ENCODE measurements around the gene VCAN.
A peak's percentile ranks its signal among the peaks of the same experiment; 100 is the strongest.
"Not testable (repeated sequence)": the region's sequence is repeated elsewhere in the genome, so short reads cannot be mapped to it uniquely, and the experiment has no call there.

VCAN gene

GRCh38 chr5:83471405-83472212 is at the start of gene VCAN:
VCAN (plus strand) TSS chr5:83471744; CDS start chr5:83483519, 11,775 bp downstream.
- H3K36me3 Mint-ChIP-seq (ENCODE audit: low read depth) = no peaks in the 10 kb centered on the region
- H3K4me1 Mint-ChIP-seq (ENCODE audit: low read depth) = peaks cover 37% of the 10 kb centered on the region
- H3K9me3 Mint-ChIP-seq = no peaks in the 10 kb centered on the region
- H3K27ac Mint-ChIP-seq = no peak within 1 kb of the TSS
- peak within 1 kb of the TSS; percentile 81 for H3K4me3 Mint-ChIP-seq
- peak; percentile 30 for DNase-seq
- peaks cover 91% of the 10 kb centered on the region for H3K27me3 Mint-ChIP-seq

- H3K27ac Mint-ChIP-seq = no peak overlapping the region
Measured at GRCh38 chr5:83422284-83422683, 49.3 kb upstream of the VCAN start.

GRCh38 chr5:83426855-83427254 is 44.7 kb upstream of the VCAN start:
- no peaks in the 10 kb centered on the region for H3K9me3 Mint-ChIP-seq
- no peaks in the 10 kb centered on the region for H3K27me3 Mint-ChIP-seq
- no peak overlapping the region for H3K4me3 Mint-ChIP-seq
- H3K4me1 Mint-ChIP-seq (ENCODE audit: low read depth) = no peaks in the 10 kb centered on the region
- H3K36me3 Mint-ChIP-seq (ENCODE audit: low read depth) = no peaks in the 10 kb centered on the region
- no peak for DNase-seq
- no peak overlapping the region for H3K27ac Mint-ChIP-seq

More at GRCh38 chr5:83422284-83422683, 49.3 kb upstream of the VCAN start:
- Mint-ChIP-seq H3K9me3 (peaks cover 2% of the 10 kb centered on the region), H3K4me3 (no peak overlapping the region), H3K27me3 (no peaks in the 10 kb centered on the region), H3K36me3 (ENCODE audit: low read depth) (no peaks in the 10 kb centered on the region), H3K4me1 (ENCODE audit: low read depth) (no peaks in the 10 kb centered on the region)
- no peak for DNase-seq

GRCh38 chr5:83428126-83428525 is 43.4 kb upstream of the VCAN start:
- no peak for DNase-seq
- H3K4me3 Mint-ChIP-seq = no peak overlapping the region
- no peaks in the 10 kb centered on the region for H3K9me3 Mint-ChIP-seq
- H3K27me3 Mint-ChIP-seq = no peaks in the 10 kb centered on the region
- no peaks in the 10 kb centered on the region for H3K4me1 Mint-ChIP-seq (ENCODE audit: low read depth)
- no peaks in the 10 kb centered on the region for H3K36me3 Mint-ChIP-seq (ENCODE audit: low read depth)
- no peak overlapping the region for H3K27ac Mint-ChIP-seq

GRCh38 chr5:83428890-83429289 is 42.7 kb upstream of the VCAN start:
- Mint-ChIP-seq H3K4me1 (ENCODE audit: low read depth) (no peaks in the 10 kb centered on the region), H3K4me3 (no peak overlapping the region), H3K27me3 (no peaks in the 10 kb centered on the region), H3K36me3 (ENCODE audit: low read depth) (no peaks in the 10 kb centered on the region), H3K9me3 (no peaks in the 10 kb centered on the region), H3K27ac (no peak overlapping the region)
- DNase-seq = no peak

- Mint-ChIP-seq H3K36me3 (ENCODE audit: low read depth) (no peaks in the 10 kb centered on the region), H3K4me3 (no peak overlapping the region), H3K27me3 (no peaks in the 10 kb centered on the region), H3K4me1 (ENCODE audit: low read depth) (no peaks in the 10 kb centered on the region), H3K27ac (no peak overlapping the region), H3K9me3 (no peaks in the 10 kb centered on the region)
- peak; percentile 55 for DNase-seq
Measured at GRCh38 chr5:83430130-83431010, 41.2 kb upstream of the VCAN start.

- H3K4me1 Mint-ChIP-seq (ENCODE audit: low read depth) = no peaks in the 10 kb centered on the region
- no peaks in the 10 kb centered on the region for H3K9me3 Mint-ChIP-seq
- no peaks in the 10 kb centered on the region for H3K36me3 Mint-ChIP-seq (ENCODE audit: low read depth)
- H3K27ac Mint-ChIP-seq = no peak overlapping the region
- H3K27me3 Mint-ChIP-seq = no peaks in the 10 kb centered on the region
- no peak overlapping the region for H3K4me3 Mint-ChIP-seq
- no peak for DNase-seq
Measured at GRCh38 chr5:83433891-83434290, 37.7 kb upstream of the VCAN start.

- H3K4me1 Mint-ChIP-seq (ENCODE audit: low read depth) = no peaks in the 10 kb centered on the region
- no peaks in the 10 kb centered on the region for H3K9me3 Mint-ChIP-seq
- no peak overlapping the region for H3K4me3 Mint-ChIP-seq
- H3K27me3 Mint-ChIP-seq = no peaks in the 10 kb centered on the region
- H3K36me3 Mint-ChIP-seq (ENCODE audit: low read depth) = no peaks in the 10 kb centered on the region
- no peak overlapping the region for H3K27ac Mint-ChIP-seq
- no peak for DNase-seq
Measured at GRCh38 chr5:83434946-83435345, 36.6 kb upstream of the VCAN start.

- no peak for DNase-seq
- Mint-ChIP-seq H3K27ac (no peak overlapping the region), H3K27me3 (no peaks in the 10 kb centered on the region), H3K4me3 (no peak overlapping the region), H3K9me3 (no peaks in the 10 kb centered on the region), H3K4me1 (ENCODE audit: low read depth) (no peaks in the 10 kb centered on the region), H3K36me3 (ENCODE audit: low read depth) (no peaks in the 10 kb centered on the region)
Measured at GRCh38 chr5:83436276-83436675, 35.3 kb upstream of the VCAN start.

- not testable (repeated sequence) for H3K27ac Mint-ChIP-seq; H3K36me3 Mint-ChIP-seq (ENCODE audit: low read depth); H3K9me3 Mint-ChIP-seq; H3K27me3 Mint-ChIP-seq; H3K4me1 Mint-ChIP-seq (ENCODE audit: low read depth); DNase-seq; H3K4me3 Mint-ChIP-seq
Measured at GRCh38 chr5:83437697-83438096, 33.8 kb upstream of the VCAN start.

GRCh38 chr5:83440826-83441225 is 30.7 kb upstream of the VCAN start:
- no peaks in the 10 kb centered on the region for H3K36me3 Mint-ChIP-seq (ENCODE audit: low read depth)
- no peak overlapping the region for H3K4me3 Mint-ChIP-seq
- no peaks in the 10 kb centered on the region for H3K27me3 Mint-ChIP-seq
- H3K4me1 Mint-ChIP-seq (ENCODE audit: low read depth) = no peaks in the 10 kb centered on the region
- H3K9me3 Mint-ChIP-seq = no peaks in the 10 kb centered on the region
- no peak overlapping the region for H3K27ac Mint-ChIP-seq
- DNase-seq = no peak

- Mint-ChIP-seq H3K27ac (no peak overlapping the region), H3K4me3 (no peak overlapping the region), H3K9me3 (no peaks in the 10 kb centered on the region), H3K27me3 (peaks cover 3% of the 10 kb centered on the region), H3K36me3 (ENCODE audit: low read depth) (no peaks in the 10 kb centered on the region), H3K4me1 (ENCODE audit: low read depth) (no peaks in the 10 kb centered on the region)
- DNase-seq = no peak
Measured at GRCh38 chr5:83441747-83442146, 29.8 kb upstream of the VCAN start.

- no peaks in the 10 kb centered on the region for H3K36me3 Mint-ChIP-seq (ENCODE audit: low read depth)
Measured at GRCh38 chr5:83443534-83443933, 28.0 kb upstream of the VCAN start.

GRCh38 chr5:83444445-83444844 is 27.1 kb upstream of the VCAN start:
- no peak for DNase-seq
- Mint-ChIP-seq H3K36me3 (ENCODE audit: low read depth) (no peaks in the 10 kb centered on the region), H3K27ac (no peak overlapping the region), H3K4me3 (no peak overlapping the region), H3K4me1 (ENCODE audit: low read depth) (no peaks in the 10 kb centered on the region), H3K9me3 (no peaks in the 10 kb centered on the region), H3K27me3 (peaks cover 8% of the 10 kb centered on the region)

More at GRCh38 chr5:83443534-83443933, 28.0 kb upstream of the VCAN start:
- Mint-ChIP-seq H3K4me1 (ENCODE audit: low read depth) (no peaks in the 10 kb centered on the region), H3K9me3 (no peaks in the 10 kb centered on the region), H3K27ac (no peak overlapping the region), H3K27me3 (peaks cover 3% of the 10 kb centered on the region), H3K4me3 (no peak overlapping the region)
- no peak for DNase-seq
